Chondrocyte (in vitro differentiated cells): Measurements from ENCODE around the gene KCND1. TPM values are rescaled to one million over a fixed set of nuclear protein-coding genes. Genes with fewer than 3 reads are reported as not detected.

Experiments
- DNase-seq: peaks from one replicate; pipeline ENCODE4 v3.0.0; 2021; ENCODE audit warnings: mixed read lengths, low spot score
- H3K27ac Mint-ChIP-seq: one replicate; pipeline ENCODE4 v1.8.0; 2021; ENCODE audit warnings: mild to moderate bottlenecking, moderate library complexity, mixed read lengths; ENCODE audit not compliant: unreplicated experiment
- H3K27me3 Mint-ChIP-seq: 2 replicates; pipeline ENCODE4 v1.8.0; 2021; ENCODE audit warnings: low read depth, mixed read lengths
- H3K36me3 Mint-ChIP-seq: 2 replicates; pipeline ENCODE4 v1.8.0; 2021; ENCODE audit warnings: low read depth, mixed read lengths
- H3K4me1 Mint-ChIP-seq: 2 replicates; pipeline ENCODE4 v1.8.0; 2021; ENCODE audit warnings: low read depth, mild to moderate bottlenecking, mixed read lengths
- H3K4me3 Mint-ChIP-seq: one replicate; pipeline ENCODE4 v1.8.0; 2021; ENCODE audit warnings: mild to moderate bottlenecking, moderate library complexity, mixed read lengths; ENCODE audit not compliant: unreplicated experiment
- H3K9me3 Mint-ChIP-seq: 2 replicates; pipeline ENCODE4 v1.8.0; 2021; ENCODE audit warnings: low read depth, mixed read lengths
- CTCF ChIP-seq: fragments of 200-600 bp; sonication (generic); IDR thresholded peaks from 2 replicates; pipeline ENCODE4 v1.5.0; 2021; ENCODE audit warnings: antibody characterized with exemption, mild to moderate bottlenecking, moderate library complexity
- total RNA-seq: library from RNA; stranded (reverse); gene quantifications from 3 replicates; pipeline ENCODE4 v1.2.1, GENCODE V29; 2021

The KCND1 gene
- total RNA-seq, 1 donor from 2014 or later = 1.7 TPM

GRCh38 chrX:48969471-48969870, 2.2 kb downstream of the KCND1 start:
- Mint-ChIP-seq H3K27me3 (no peaks in the 10 kb centered on the region), H3K4me3 (no peak overlapping the region), H3K4me1 (peaks cover 20% of the 10 kb centered on the region), H3K27ac (no peak overlapping the region), H3K9me3 (peaks cover 10% of the 10 kb centered on the region), H3K36me3 (peaks cover under 1% of the 10 kb centered on the region)
- DNase-seq = no peak
- TF ChIP-seq CTCF = no peak

GRCh38 chrX:48968377-48968776, 3.3 kb downstream of the KCND1 start:
- no peak for TF ChIP-seq CTCF
- Mint-ChIP-seq H3K36me3 (no peaks in the 10 kb centered on the region), H3K9me3 (peaks cover 10% of the 10 kb centered on the region), H3K27me3 (no peaks in the 10 kb centered on the region), H3K4me1 (peaks cover 20% of the 10 kb centered on the region), H3K27ac (no peak overlapping the region), H3K4me3 (no peak overlapping the region)
- DNase-seq = no peak

GRCh38 chrX:48966796-48967579, 4.7 kb downstream of the KCND1 start:
- no peak overlapping the region for H3K4me3 Mint-ChIP-seq
- H3K9me3 Mint-ChIP-seq = peaks cover 6% of the 10 kb centered on the region
- peaks cover 9% of the 10 kb centered on the region for H3K4me1 Mint-ChIP-seq

GRCh38 chrX:48965959-48966358, 5.7 kb downstream of the KCND1 start:
- Mint-ChIP-seq H3K9me3 (peaks cover 6% of the 10 kb centered on the region), H3K27ac (no peak overlapping the region), H3K4me3 (no peak overlapping the region), H3K27me3 (no peaks in the 10 kb centered on the region), H3K4me1 (peaks cover 9% of the 10 kb centered on the region), H3K36me3 (no peaks in the 10 kb centered on the region)
- no peak for TF ChIP-seq CTCF
- DNase-seq = no peak

More at GRCh38 chrX:48966796-48967579, 4.7 kb downstream of the KCND1 start:
- no peak for DNase-seq
- Mint-ChIP-seq H3K27ac (peak overlapping the region; percentile 69), H3K27me3 (no peaks in the 10 kb centered on the region), H3K36me3 (no peaks in the 10 kb centered on the region)
- TF ChIP-seq CTCF = no peak

- peaks cover 6% of the 10 kb centered on the region for H3K4me1 Mint-ChIP-seq
- H3K36me3 Mint-ChIP-seq = no peaks in the 10 kb centered on the region
- DNase-seq = no peak
- H3K9me3 Mint-ChIP-seq = no peaks in the 10 kb centered on the region
- no peak overlapping the region for H3K27ac Mint-ChIP-seq
- TF ChIP-seq CTCF = no peak
- H3K27me3 Mint-ChIP-seq = no peaks in the 10 kb centered on the region
- H3K4me3 Mint-ChIP-seq = no peak overlapping the region
Observed at GRCh38 chrX:48961585-48962091, 10.0 kb downstream of the KCND1 start.
